DND-41 (cell line): ENCODE data around the gene C7orf33.

ENCODE experiments used
- ATAC-seq: fragments of 200-7000 bp; cut with Tn5 transposase; 3 replicates; pipeline ENCODE4 v1.9.1; 2021; ENCODE audit warnings: low read depth; ENCODE audit not compliant: insufficient read depth
- DNase-seq: peaks from one replicate; pipeline ENCODE4 v3.0.0-alpha.2; 2020
- H2AFZ ChIP-seq: 2 replicates; pipeline ENCODE4 v1.6.0; 2012; ENCODE audit warnings: low read depth, low read length
- H3K27ac ChIP-seq: 2 replicates; pipeline ENCODE4 v1.5.1; 2012; ENCODE audit warnings: low read length, inconsistent platforms
- H3K27me3 ChIP-seq: fragments of 200-600 bp; sonication (generic); 2 replicates; pipeline ENCODE4 v1.6.0; 2012; ENCODE audit warnings: low read length, mild to moderate bottlenecking, inconsistent platforms; ENCODE audit not compliant: insufficient read depth, poor library complexity
- H3K36me3 ChIP-seq: 2 replicates; pipeline ENCODE4 v1.5.1; 2012; ENCODE audit warnings: low read length, inconsistent platforms; ENCODE audit not compliant: insufficient read depth
- H3K4me1 ChIP-seq: 2 replicates; pipeline ENCODE4 v1.5.1; 2012; ENCODE audit warnings: mild to moderate bottlenecking, low read length; ENCODE audit not compliant: insufficient read depth
- H3K4me2 ChIP-seq: 2 replicates; pipeline ENCODE4 v1.6.0; 2012; ENCODE audit warnings: mild to moderate bottlenecking, moderate library complexity, low read length, inconsistent platforms; ENCODE audit not compliant: insufficient read depth
- H3K4me3 ChIP-seq, 2 experiments: fragments of 200-600 bp in 1 of 2; shearing (Covaris generic) in 1 of 2; 2 replicates each; pipeline ENCODE4 v1.5.1; 2012 to 2016; ENCODE audit warnings: inconsistent platforms in 2 of 2, low read length in 2 of 2, mild to moderate bottlenecking in 2 of 2, low read depth in 1 of 2, moderate library complexity in 1 of 2
- H3K79me2 ChIP-seq: 2 replicates; pipeline ENCODE4 v1.6.0; 2012; ENCODE audit warnings: low read length, inconsistent platforms; ENCODE audit not compliant: insufficient read depth
- H3K9ac ChIP-seq: 2 replicates; pipeline ENCODE4 v1.6.0; 2012; ENCODE audit warnings: low read depth, mild to moderate bottlenecking, inconsistent platforms, low read length, moderate library complexity
- H3K9me3 ChIP-seq: 2 replicates; pipeline ENCODE4 v1.5.1; 2012; ENCODE audit warnings: low read length, moderate library complexity, mild to moderate bottlenecking, inconsistent platforms; ENCODE audit not compliant: insufficient read depth, severe bottlenecking
- H4K20me1 ChIP-seq: 2 replicates; pipeline ENCODE4 v1.6.0; 2012; ENCODE audit warnings: low read length; ENCODE audit not compliant: insufficient read depth
- CTCF ChIP-seq: IDR thresholded peaks from 2 replicates; pipeline ENCODE4 v1.5.1; 2012; ENCODE audit warnings: borderline replicate concordance, low read length, moderate library complexity, mild to moderate bottlenecking; ENCODE audit not compliant: poor library complexity, severe bottlenecking; ENCODE audit errors: extremely low read depth
- EZH2 ChIP-seq: IDR thresholded peaks from 3 replicates; pipeline ENCODE4 v1.6.1; 2012; ENCODE audit warnings: borderline replicate concordance, low read depth, mild to moderate bottlenecking, moderate library complexity, low read length, inconsistent platforms; ENCODE audit not compliant: severe bottlenecking

C7orf33 gene

GRCh38 chr7:148650232-148650858 lies 59.8 kb downstream of the C7orf33 start:
- Histone ChIP-seq H3K4me3 (no peak overlapping the region), H3K9me3 (no peaks in the 10 kb centered on the region), H3K36me3 (no peaks in the 10 kb centered on the region), H3K27ac (no peak overlapping the region), H3K27me3 (peaks cover 13% of the 10 kb centered on the region), H3K9ac (no peak overlapping the region), H4K20me1 (no peaks in the 10 kb centered on the region), H3K4me2 (no peak overlapping the region), H2AFZ (no peak overlapping the region), H3K79me2 (no peaks in the 10 kb centered on the region), H3K4me1 (no peaks in the 10 kb centered on the region)
- no peak for ATAC-seq
- no peak for DNase-seq
- TF ChIP-seq EZH2 (no peak), CTCF (no peak)

GRCh38 chr7:148652773-148653172 lies 62.2 kb downstream of the C7orf33 start:
- Histone ChIP-seq H3K27me3 (peaks cover 4% of the 10 kb centered on the region), H3K79me2 (no peaks in the 10 kb centered on the region), H3K9ac (no peak overlapping the region), H3K4me1 (no peaks in the 10 kb centered on the region), H4K20me1 (no peaks in the 10 kb centered on the region), H3K27ac (no peak overlapping the region), H2AFZ (no peak overlapping the region), H3K36me3 (no peaks in the 10 kb centered on the region), H3K4me3 (no peak overlapping the region), H3K4me2 (no peak overlapping the region), H3K9me3 (no peaks in the 10 kb centered on the region)
- ATAC-seq = no peak
- no peak for DNase-seq
- no peak for TF ChIP-seq EZH2
- no peak for TF ChIP-seq CTCF

- no peak overlapping the region for H3K27ac ChIP-seq
- no peak overlapping the region for H3K9ac ChIP-seq
- H3K79me2 ChIP-seq = no peaks in the 10 kb centered on the region
- DNase-seq (no peak), ATAC-seq (no peak)
- H3K4me3 ChIP-seq = no peak overlapping the region
- TF ChIP-seq EZH2 (no peak), CTCF (no peak)
- H2AFZ ChIP-seq = no peak overlapping the region
- no peaks in the 10 kb centered on the region for H3K36me3 ChIP-seq
- no peaks in the 10 kb centered on the region for H3K4me1 ChIP-seq
- H3K4me2 ChIP-seq = no peak overlapping the region
- peaks cover 4% of the 10 kb centered on the region for H3K27me3 ChIP-seq
- H4K20me1 ChIP-seq = no peaks in the 10 kb centered on the region
- no peaks in the 10 kb centered on the region for H3K9me3 ChIP-seq
These were observed 67.4 kb downstream of the C7orf33 start for GRCh38 chr7:148657929-148658328.
